LNCaP clone FGC (cell line): Measurements from ENCODE around the gene RALY.

ENCODE experiments used
- DNase-seq: peaks from one replicate; pipeline ENCODE4 v3.0.0-alpha.2; 2011; ENCODE audit warnings: low read depth
- H3K4me3 ChIP-seq: 2 replicates; pipeline ENCODE4 v1.5.1; 2011; ENCODE audit warnings: mild to moderate bottlenecking, low read depth, low read length, control low read depth
- CTCF ChIP-seq: IDR thresholded peaks from 2 replicates; pipeline ENCODE4 v1.5.1; 2012; ENCODE audit warnings: mild to moderate bottlenecking; ENCODE audit not compliant: control insufficient read depth, insufficient read depth; ENCODE audit errors: extremely low read depth

Gene RALY

GRCh38 chr20:34082232-34082887, 88.6 kb downstream of the RALY start:
- DNase-seq, result no peak
- TF ChIP-seq CTCF, result no peak
- no peak overlapping the region for H3K4me3 ChIP-seq

DNA sequence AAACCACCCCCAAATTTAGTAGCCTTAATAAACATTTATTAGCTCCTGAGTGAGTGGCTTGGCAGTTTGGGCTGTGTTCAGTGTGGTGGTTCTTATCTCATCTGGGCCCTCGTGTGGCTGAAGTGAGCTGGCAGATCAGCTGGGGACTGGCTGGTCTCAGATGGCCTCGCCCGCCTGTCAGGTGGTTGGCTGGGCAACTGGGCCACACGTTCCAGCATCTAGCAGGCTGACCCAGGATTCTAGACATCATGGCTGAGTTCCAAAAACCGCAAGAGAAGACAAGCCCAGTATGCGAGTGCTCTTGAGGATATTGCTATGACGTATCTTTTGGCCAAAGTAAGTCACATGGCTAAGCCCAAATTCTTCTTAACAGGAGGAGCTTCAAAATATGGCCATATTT, 89.4 kb downstream of the RALY start:
- DNase-seq, result peak; percentile 85
- no peak overlapping the region for H3K4me3 ChIP-seq
- TF ChIP-seq CTCF, result peak; percentile 43; the same call in 1 of the 2 replicates

- TF ChIP-seq CTCF, result no peak
- no peak overlapping the region for H3K4me3 ChIP-seq
- no peak for DNase-seq
Measured at GRCh38 chr20:34083781-34084180, 90.1 kb downstream of the RALY start.

DNA sequence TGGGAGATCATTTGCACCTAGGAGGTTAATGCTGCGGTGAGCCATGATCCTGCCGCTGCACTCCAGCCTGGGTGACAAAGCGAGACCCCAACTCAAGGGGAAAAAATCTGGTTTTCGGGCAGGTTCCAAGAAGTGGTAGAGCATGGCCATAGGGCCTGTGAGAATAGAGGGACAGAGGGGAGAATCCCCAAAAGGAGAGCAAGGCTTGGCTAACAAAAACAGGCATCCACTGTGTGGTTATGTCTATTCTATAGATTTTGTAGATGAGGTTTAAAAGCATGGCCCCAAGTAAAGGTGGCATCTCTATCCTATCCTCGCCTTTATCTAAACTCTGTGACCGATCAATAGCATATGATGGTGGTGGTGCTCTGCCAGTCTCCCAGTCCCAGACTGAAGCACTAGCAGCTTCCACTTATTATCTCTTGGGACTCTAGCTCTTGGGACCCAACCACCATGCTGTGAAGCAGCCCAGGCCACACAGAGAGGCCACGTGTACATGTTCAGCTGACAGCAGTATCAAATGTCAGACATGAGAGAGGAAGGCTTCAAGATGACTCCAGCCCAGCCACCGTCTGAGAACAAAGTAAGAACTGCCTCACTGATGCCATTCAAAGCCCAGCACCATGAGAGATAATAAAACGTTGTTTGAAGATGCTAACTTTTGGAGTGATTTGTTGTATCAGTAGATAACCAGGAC, 90.7 kb downstream of the RALY start:
- TF ChIP-seq CTCF, result no peak
- DNase-seq, result no peak
- no peak overlapping the region for H3K4me3 ChIP-seq

DNA sequence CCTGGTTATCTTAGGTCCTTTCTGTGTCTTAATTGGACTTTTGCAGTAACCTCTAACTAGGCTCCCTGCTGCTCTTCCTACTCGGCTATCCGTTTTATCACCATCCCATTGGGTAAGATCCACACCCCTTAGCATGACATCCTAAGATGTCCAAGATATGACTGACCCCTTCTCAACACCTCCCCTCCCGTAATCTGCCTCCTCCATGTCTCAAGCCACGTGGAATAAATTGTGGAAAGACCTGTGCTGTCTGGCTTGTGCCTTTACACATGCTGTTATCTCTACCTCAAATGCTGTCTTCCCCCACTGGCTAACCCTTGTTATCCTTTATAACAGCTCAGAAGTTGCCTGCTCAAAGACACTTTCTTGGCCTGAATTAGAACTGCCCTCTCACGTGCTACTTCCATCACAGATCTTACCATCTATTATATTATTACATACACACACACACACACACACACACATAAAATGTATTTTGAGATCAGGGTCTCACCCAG, 91.9 kb downstream of the RALY start:
- DNase-seq, result no peak
- no peak for TF ChIP-seq CTCF
- H3K4me3 ChIP-seq, result no peak overlapping the region

DNA sequence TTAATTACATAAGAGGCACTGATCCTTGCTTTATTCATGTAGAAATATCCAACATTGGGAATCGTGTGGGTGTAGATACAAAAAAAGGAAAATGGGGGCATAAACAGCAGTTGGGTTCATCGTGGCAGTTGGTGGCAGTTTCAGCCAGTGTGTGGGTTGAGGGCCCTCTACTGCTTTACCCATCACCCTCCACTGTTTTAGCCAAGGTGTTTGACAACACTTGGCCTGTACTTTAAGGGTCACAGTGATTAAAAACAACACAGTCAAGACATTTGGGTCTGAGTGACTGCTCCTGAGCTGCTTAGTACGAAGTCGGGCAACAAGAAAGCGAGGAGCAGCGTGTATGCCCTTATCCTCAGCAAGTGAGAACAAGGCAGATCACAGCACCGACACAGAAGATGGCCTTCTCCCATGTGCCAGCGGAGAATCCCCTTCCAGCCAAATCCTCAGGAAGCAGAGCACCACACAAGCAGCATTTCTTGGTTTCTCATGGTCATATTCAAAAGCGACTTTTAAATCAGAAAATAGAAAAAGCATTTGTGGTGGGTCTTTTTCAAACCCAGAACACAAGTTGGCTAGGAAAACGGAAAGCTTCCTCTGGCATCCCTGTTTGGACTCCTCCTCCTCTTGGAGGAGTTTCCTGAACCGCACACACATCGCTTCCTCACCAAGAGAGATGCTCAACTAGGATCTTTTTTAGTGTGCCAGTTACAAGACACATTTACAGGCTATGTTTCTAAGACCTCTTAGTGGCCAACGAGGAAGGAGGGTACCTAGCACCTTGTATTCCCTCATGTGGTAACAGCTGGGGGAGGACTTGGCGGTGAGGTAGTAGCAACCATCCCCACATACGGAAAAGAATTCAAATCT, 94.8 kb downstream of the RALY start:
- no peak overlapping the region for H3K4me3 ChIP-seq
- DNase-seq, result no peak
- TF ChIP-seq CTCF, result no peak
